GM12892 (cell line): ENCODE data around the gene ESPNL.

ENCODE experiments used
- POLR2A ChIP-seq: IDR thresholded peaks from 2 replicates; pipeline ENCODE4 v1.6.1; 2011; ENCODE audit warnings: low read depth, low read length, control low read depth
- POLR2AphosphoS5 ChIP-seq: IDR thresholded peaks from 2 replicates; pipeline ENCODE4 v1.6.1; 2011; ENCODE audit warnings: low read depth, low read length, control low read depth
- TAF1 ChIP-seq: IDR thresholded peaks from 2 replicates; pipeline ENCODE4 v1.6.1; 2011; ENCODE audit warnings: low read depth, mild to moderate bottlenecking, control low read depth, low read length, borderline replicate concordance

- TF ChIP-seq POLR2AphosphoS5 (no peak), POLR2A (no peak), TAF1 (no peak)
Observed at GRCh38 chr2:238119756-238120462, 19.8 kb downstream of the ESPNL start.
